GM12874 (cell line): ENCODE results near the gene FMN2.

Source experiments
- CTCF ChIP-seq: IDR thresholded peaks from 2 replicates; pipeline ENCODE4 v1.5.1; 2011; ENCODE audit warnings: low read depth, mild to moderate bottlenecking, control low read depth, low read length, moderate library complexity; ENCODE audit not compliant: insufficient read depth

The FMN2 gene

DNA sequence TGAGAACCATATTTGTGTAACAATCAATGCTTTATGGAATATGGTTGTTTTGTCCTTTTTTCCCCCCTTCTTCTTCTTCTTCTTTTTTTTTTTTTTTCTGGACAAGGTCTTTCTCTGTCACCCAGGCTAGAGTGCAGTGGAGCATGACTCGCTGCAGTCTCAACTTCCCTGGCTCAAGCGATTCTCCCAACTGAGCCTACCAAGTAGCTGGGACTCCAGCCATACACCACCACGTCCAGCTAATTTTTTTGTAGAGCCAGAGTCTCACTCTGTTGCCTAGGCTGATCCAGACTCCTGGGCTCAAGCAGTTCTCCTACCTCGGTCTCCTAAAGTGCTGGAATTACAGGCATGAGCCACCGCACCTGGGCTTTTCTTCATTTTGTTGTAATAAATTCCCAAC lies 86.7 kb downstream of the FMN2 start:
- TF ChIP-seq CTCF: no peak

GRCh38 chr1:240188139-240188538 lies 96.5 kb downstream of the FMN2 start:
- TF ChIP-seq CTCF: no peak

GRCh38 chr1:240189386-240189989 lies 97.8 kb downstream of the FMN2 start:
- peak; percentile 63; the same call in 1 of the 2 replicates for TF ChIP-seq CTCF

- no peak for TF ChIP-seq CTCF
These were observed 99.3 kb downstream of the FMN2 start for GRCh38 chr1:240190881-240191401.

- no peak for TF ChIP-seq CTCF
These were observed 101.2 kb downstream of the FMN2 start for GRCh38 chr1:240192851-240193250.

- TF ChIP-seq CTCF: no peak
These were observed 102.0 kb downstream of the FMN2 start for GRCh38 chr1:240193679-240194078.

GRCh38 chr1:240194120-240194519 lies 102.4 kb downstream of the FMN2 start:
- no peak for TF ChIP-seq CTCF
